ENCODE data around the gene PPP1R2C.

Gene PPP1R2C

GRCh38 chrX:42778096-42778495 is at the start of gene PPP1R2C:
Gene PPP1R2C, minus strand, starts transcription at chrX:42778163. Its CDS starts 84 bp downstream, at chrX:42778079.
- Mint-ChIP-seq H3K4me1 (ENCODE audit: low read depth) (no peaks in the 10 kb centered on the region), H3K4me3 (no peak within 1 kb of the TSS), H3K27ac (no peak within 1 kb of the TSS), H3K9me3 (peaks cover 11% of the 10 kb centered on the region), H3K36me3 (ENCODE audit: low read depth) (peaks cover 3% of the 10 kb centered on the region), H3K27me3 (ENCODE audit: low read depth) (no peaks in the 10 kb centered on the region)

GRCh38 chrX:42825201-42825600 is 47.2 kb upstream of the PPP1R2C start:
- Mint-ChIP-seq H3K27me3 (ENCODE audit: low read depth) (no peaks in the 10 kb centered on the region), H3K4me1 (ENCODE audit: low read depth) (no peaks in the 10 kb centered on the region), H3K9me3 (peaks cover 4% of the 10 kb centered on the region), H3K27ac (no peak overlapping the region), H3K4me3 (no peak overlapping the region), H3K36me3 (ENCODE audit: low read depth) (no peaks in the 10 kb centered on the region)

GRCh38 chrX:42824541-42824940 is 46.6 kb upstream of the PPP1R2C start:
- no peaks in the 10 kb centered on the region for H3K36me3 Mint-ChIP-seq (ENCODE audit: low read depth)
- H3K4me3 Mint-ChIP-seq: no peak overlapping the region
- H3K27ac Mint-ChIP-seq: no peak overlapping the region
- H3K9me3 Mint-ChIP-seq: peaks cover 4% of the 10 kb centered on the region
- no peaks in the 10 kb centered on the region for H3K4me1 Mint-ChIP-seq (ENCODE audit: low read depth)
- no peaks in the 10 kb centered on the region for H3K27me3 Mint-ChIP-seq (ENCODE audit: low read depth)

GRCh38 chrX:42823443-42823842 is 45.5 kb upstream of the PPP1R2C start:
- no peaks in the 10 kb centered on the region for H3K36me3 Mint-ChIP-seq (ENCODE audit: low read depth)
- H3K9me3 Mint-ChIP-seq: peaks cover 10% of the 10 kb centered on the region
- H3K27me3 Mint-ChIP-seq (ENCODE audit: low read depth): no peaks in the 10 kb centered on the region
- no peak overlapping the region for H3K27ac Mint-ChIP-seq
- H3K4me1 Mint-ChIP-seq (ENCODE audit: low read depth): no peaks in the 10 kb centered on the region
- no peak overlapping the region for H3K4me3 Mint-ChIP-seq

GRCh38 chrX:42821803-42822443 is 44.0 kb upstream of the PPP1R2C start:
- Mint-ChIP-seq H3K4me3 (no peak overlapping the region), H3K27ac (no peak overlapping the region), H3K36me3 (ENCODE audit: low read depth) (no peaks in the 10 kb centered on the region)

GRCh38 chrX:42818151-42818921 is 40.4 kb upstream of the PPP1R2C start:
- no peaks in the 10 kb centered on the region for H3K27me3 Mint-ChIP-seq (ENCODE audit: low read depth)
- peaks cover 6% of the 10 kb centered on the region for H3K36me3 Mint-ChIP-seq (ENCODE audit: low read depth)
- peaks cover 25% of the 10 kb centered on the region for H3K9me3 Mint-ChIP-seq
- no peak overlapping the region for H3K27ac Mint-ChIP-seq
- H3K4me1 Mint-ChIP-seq (ENCODE audit: low read depth): no peaks in the 10 kb centered on the region
- H3K4me3 Mint-ChIP-seq: no peak overlapping the region

More at GRCh38 chrX:42821803-42822443, 44.0 kb upstream of the PPP1R2C start:
- H3K9me3 Mint-ChIP-seq: peaks cover 11% of the 10 kb centered on the region
- no peaks in the 10 kb centered on the region for H3K4me1 Mint-ChIP-seq (ENCODE audit: low read depth)
- H3K27me3 Mint-ChIP-seq (ENCODE audit: low read depth): no peaks in the 10 kb centered on the region

- H3K4me3 Mint-ChIP-seq: no peak overlapping the region
- H3K4me1 Mint-ChIP-seq (ENCODE audit: low read depth): no peaks in the 10 kb centered on the region
- no peak overlapping the region for H3K27ac Mint-ChIP-seq
- H3K9me3 Mint-ChIP-seq: peaks cover 8% of the 10 kb centered on the region
- H3K36me3 Mint-ChIP-seq (ENCODE audit: low read depth): peaks cover 6% of the 10 kb centered on the region
- no peaks in the 10 kb centered on the region for H3K27me3 Mint-ChIP-seq (ENCODE audit: low read depth)
Measured at GRCh38 chrX:42809569-42809968, 31.6 kb upstream of the PPP1R2C start.

- H3K36me3 Mint-ChIP-seq (ENCODE audit: low read depth): no peaks in the 10 kb centered on the region
- no peak overlapping the region for H3K27ac Mint-ChIP-seq
- no peaks in the 10 kb centered on the region for H3K27me3 Mint-ChIP-seq (ENCODE audit: low read depth)
- no peaks in the 10 kb centered on the region for H3K9me3 Mint-ChIP-seq
- no peaks in the 10 kb centered on the region for H3K4me1 Mint-ChIP-seq (ENCODE audit: low read depth)
- H3K4me3 Mint-ChIP-seq: no peak overlapping the region
Measured at GRCh38 chrX:42807393-42807792, 29.4 kb upstream of the PPP1R2C start.

- Mint-ChIP-seq H3K27me3 (ENCODE audit: low read depth) (no peaks in the 10 kb centered on the region), H3K4me1 (ENCODE audit: low read depth) (no peaks in the 10 kb centered on the region), H3K9me3 (no peaks in the 10 kb centered on the region), H3K27ac (no peak overlapping the region), H3K36me3 (ENCODE audit: low read depth) (no peaks in the 10 kb centered on the region), H3K4me3 (no peak overlapping the region)
Measured at GRCh38 chrX:42804524-42804923, 26.6 kb upstream of the PPP1R2C start.

- Mint-ChIP-seq H3K36me3 (ENCODE audit: low read depth) (no peaks in the 10 kb centered on the region), H3K4me3 (no peak overlapping the region)
Measured at GRCh38 chrX:42803320-42803719, 25.4 kb upstream of the PPP1R2C start.

GRCh38 chrX:42797651-42798269 is 19.8 kb upstream of the PPP1R2C start:
- Mint-ChIP-seq H3K27ac (no peak overlapping the region), H3K4me1 (ENCODE audit: low read depth) (no peaks in the 10 kb centered on the region), H3K9me3 (no peaks in the 10 kb centered on the region), H3K36me3 (ENCODE audit: low read depth) (no peaks in the 10 kb centered on the region), H3K4me3 (no peak overlapping the region), H3K27me3 (ENCODE audit: low read depth) (no peaks in the 10 kb centered on the region)

More at GRCh38 chrX:42803320-42803719, 25.4 kb upstream of the PPP1R2C start:
- no peaks in the 10 kb centered on the region for H3K4me1 Mint-ChIP-seq (ENCODE audit: low read depth)
- no peak overlapping the region for H3K27ac Mint-ChIP-seq
- no peaks in the 10 kb centered on the region for H3K27me3 Mint-ChIP-seq (ENCODE audit: low read depth)
- H3K9me3 Mint-ChIP-seq: no peaks in the 10 kb centered on the region

- Mint-ChIP-seq H3K27ac (no peak overlapping the region), H3K9me3 (peaks cover 7% of the 10 kb centered on the region), H3K36me3 (ENCODE audit: low read depth) (peaks cover 4% of the 10 kb centered on the region), H3K4me3 (no peak overlapping the region), H3K27me3 (ENCODE audit: low read depth) (no peaks in the 10 kb centered on the region), H3K4me1 (ENCODE audit: low read depth) (no peaks in the 10 kb centered on the region)
Measured at GRCh38 chrX:42783451-42783850, 5.5 kb upstream of the PPP1R2C start.

- H3K36me3 Mint-ChIP-seq (ENCODE audit: low read depth): peaks cover 3% of the 10 kb centered on the region
- peaks cover 11% of the 10 kb centered on the region for H3K9me3 Mint-ChIP-seq
- H3K4me1 Mint-ChIP-seq (ENCODE audit: low read depth): no peaks in the 10 kb centered on the region
- H3K27ac Mint-ChIP-seq: no peak overlapping the region
- H3K4me3 Mint-ChIP-seq: no peak overlapping the region
- H3K27me3 Mint-ChIP-seq (ENCODE audit: low read depth): no peaks in the 10 kb centered on the region
Measured at GRCh38 chrX:42776195-42776594, 1.8 kb downstream of the PPP1R2C start.

GRCh38 chrX:42772874-42773273 is 5.1 kb downstream of the PPP1R2C start:
- H3K27me3 Mint-ChIP-seq (ENCODE audit: low read depth): no peaks in the 10 kb centered on the region
- H3K27ac Mint-ChIP-seq: no peak overlapping the region
- no peak overlapping the region for H3K4me3 Mint-ChIP-seq
- H3K4me1 Mint-ChIP-seq (ENCODE audit: low read depth): no peaks in the 10 kb centered on the region
- H3K9me3 Mint-ChIP-seq: peaks cover 4% of the 10 kb centered on the region
- no peaks in the 10 kb centered on the region for H3K36me3 Mint-ChIP-seq (ENCODE audit: low read depth)
